ENCODE data around the gene MOB3B.

Gene MOB3B

GRCh38 chr9:27353474-27354229 lies 176.0 kb downstream of the MOB3B start:
- DNase-seq = peak in 1 of 2 donors; percentile 27

- DNase-seq = no peak
Observed at GRCh38 chr9:27353166-27353473, 176.5 kb downstream of the MOB3B start.

- DNase-seq = peak; percentile 30 to 76
Observed at GRCh38 chr9:27352457-27353165, 177.0 kb downstream of the MOB3B start.

GRCh38 chr9:27351438-27351837 lies 178.2 kb downstream of the MOB3B start:
- DNase-seq = no peak

- no peak for DNase-seq
Observed at GRCh38 chr9:27350382-27350976, 179.1 kb downstream of the MOB3B start.

GRCh38 chr9:27349698-27350080 lies 179.9 kb downstream of the MOB3B start:
- DNase-seq = no peak

- no peak for DNase-seq
Observed at GRCh38 chr9:27348785-27349697, 180.6 kb downstream of the MOB3B start.

- peak; percentile 17 to 43 for DNase-seq
Observed at GRCh38 chr9:27347889-27348288, 181.7 kb downstream of the MOB3B start.

GRCh38 chr9:27344776-27345175 lies 184.8 kb downstream of the MOB3B start:
- DNase-seq = no peak

GRCh38 chr9:27341545-27342294 lies 187.9 kb downstream of the MOB3B start:
- peak in 1 of 2 donors; percentile 10 for DNase-seq

GRCh38 chr9:27340961-27341511 lies 188.6 kb downstream of the MOB3B start:
- no peak for DNase-seq

GRCh38 chr9:27340285-27340674 lies 189.3 kb downstream of the MOB3B start:
- DNase-seq = no peak

- no peak for DNase-seq
Observed at GRCh38 chr9:27339661-27340284, 189.8 kb downstream of the MOB3B start.

GRCh38 chr9:27338527-27338903 lies 191.1 kb downstream of the MOB3B start:
- no peak for DNase-seq

- peak in 1 of 2 donors; percentile 45 for DNase-seq
Observed at GRCh38 chr9:27337833-27338526, 191.6 kb downstream of the MOB3B start.

- DNase-seq = no peak
Observed at GRCh38 chr9:27337236-27337635, 192.4 kb downstream of the MOB3B start.

- no peak for DNase-seq
Observed at GRCh38 chr9:27336829-27337228, 192.8 kb downstream of the MOB3B start.

- no peak for DNase-seq
Observed at GRCh38 chr9:27336126-27336525, 193.5 kb downstream of the MOB3B start.

- DNase-seq = peak; percentile 18 to 57
Observed at GRCh38 chr9:27335075-27335474, 194.5 kb downstream of the MOB3B start.

- DNase-seq = peak; percentile 50 to 58
Observed at GRCh38 chr9:27333241-27334052, 196.2 kb downstream of the MOB3B start.
